Astrocyte (in vitro differentiated cells and primary cell): ENCODE results near the gene CDK5RAP1. TPM values are rescaled to one million over a fixed set of nuclear protein-coding genes. Genes with fewer than 3 reads are reported as not detected.

Source experiments
- DNase-seq: peaks from one replicate; pipeline ENCODE4 v3.0.0-alpha.2; 2010; ENCODE audit warnings: low read depth
- FAIRE-seq: peaks from 2 replicates; lab custom pipeline; 2011; peaks lifted over from hg19 to GRCh38; lab: Jason Lieb, UNC
- H2AFZ ChIP-seq: 2 replicates; pipeline ENCODE4 v1.6.0; 2012; ENCODE audit warnings: low read depth, low read length, inconsistent platforms
- H3K27ac ChIP-seq: 2 replicates; pipeline ENCODE4 v1.5.1; 2011; ENCODE audit warnings: low read depth, low read length, inconsistent platforms
- H3K27me3 ChIP-seq: 2 replicates; pipeline ENCODE4 v1.6.0; 2011; ENCODE audit warnings: low read length, inconsistent platforms; ENCODE audit not compliant: insufficient read depth
- H3K36me3 ChIP-seq: 2 replicates; pipeline ENCODE4 v1.5.1; 2011; ENCODE audit warnings: low read length, inconsistent platforms; ENCODE audit not compliant: insufficient read depth
- H3K4me1 ChIP-seq: 2 replicates; pipeline ENCODE4 v1.5.1; 2011; ENCODE audit warnings: low read length, inconsistent platforms; ENCODE audit not compliant: insufficient read depth
- H3K4me2 ChIP-seq: 2 replicates; pipeline ENCODE4 v1.6.0; 2012; ENCODE audit warnings: low read length, inconsistent platforms
- H3K4me3 ChIP-seq: 2 replicates; pipeline ENCODE4 v1.5.1; 2011; ENCODE audit warnings: low read depth, mild to moderate bottlenecking, low read length, inconsistent platforms; ENCODE audit not compliant: insufficient read depth
- H3K79me2 ChIP-seq: 2 replicates; pipeline ENCODE4 v1.6.0; 2012; ENCODE audit warnings: mild to moderate bottlenecking, low read length, inconsistent platforms; ENCODE audit not compliant: insufficient read depth
- H3K9ac ChIP-seq: 2 replicates; pipeline ENCODE4 v1.6.0; 2012; ENCODE audit warnings: mild to moderate bottlenecking, low read length, inconsistent platforms
- H3K9me3 ChIP-seq: 2 replicates; pipeline ENCODE4 v1.5.1; 2012; ENCODE audit warnings: low read depth, mild to moderate bottlenecking, low read length, inconsistent platforms; ENCODE audit not compliant: insufficient read depth
- H4K20me1 ChIP-seq: 2 replicates; pipeline ENCODE4 v1.6.0; 2012; ENCODE audit warnings: low read length, inconsistent platforms; ENCODE audit not compliant: insufficient read depth
- H3K27ac Mint-ChIP-seq: one replicate; pipeline ENCODE4 v1.8.0; 2021; ENCODE audit warnings: mild to moderate bottlenecking, mixed read lengths; ENCODE audit not compliant: unreplicated experiment
- H3K27me3 Mint-ChIP-seq: one replicate; pipeline ENCODE4 v1.8.0; 2021; ENCODE audit warnings: low read depth, mixed read lengths; ENCODE audit not compliant: unreplicated experiment
- H3K36me3 Mint-ChIP-seq: one replicate; pipeline ENCODE4 v1.8.0; 2021; ENCODE audit warnings: low read depth, mixed read lengths; ENCODE audit not compliant: unreplicated experiment
- H3K4me1 Mint-ChIP-seq: one replicate; pipeline ENCODE4 v1.8.0; 2021; ENCODE audit warnings: low read depth, mixed read lengths; ENCODE audit not compliant: unreplicated experiment
- H3K4me3 Mint-ChIP-seq: one replicate; pipeline ENCODE4 v1.8.0; 2021; ENCODE audit warnings: mild to moderate bottlenecking, moderate library complexity, mixed read lengths; ENCODE audit not compliant: unreplicated experiment
- H3K9me3 Mint-ChIP-seq: one replicate; pipeline ENCODE4 v1.8.0; 2021; ENCODE audit warnings: mild to moderate bottlenecking, mixed read lengths; ENCODE audit not compliant: unreplicated experiment
- EZH2 ChIP-seq: IDR thresholded peaks from 2 replicates; pipeline ENCODE4 v1.6.1; 2012; ENCODE audit warnings: mild to moderate bottlenecking, low read length, inconsistent platforms; ENCODE audit not compliant: insufficient read depth
- total RNA-seq: library from RNA; stranded (reverse); gene quantifications from 2 replicates; pipeline ENCODE4 v1.2.1, GENCODE V29; 2021
- TF ChIP-seq, protein P1 (sequence below): IDR thresholded peaks from 2 replicates; pipeline ENCODE4 v1.5.1; 2011; ENCODE audit warnings: low read depth, mild to moderate bottlenecking, inconsistent platforms, low read length, moderate library complexity; ENCODE audit not compliant: insufficient read depth

Gene CDK5RAP1
- total RNA-seq, 1 donor from 2014 or later: 29.2 TPM

DNA sequence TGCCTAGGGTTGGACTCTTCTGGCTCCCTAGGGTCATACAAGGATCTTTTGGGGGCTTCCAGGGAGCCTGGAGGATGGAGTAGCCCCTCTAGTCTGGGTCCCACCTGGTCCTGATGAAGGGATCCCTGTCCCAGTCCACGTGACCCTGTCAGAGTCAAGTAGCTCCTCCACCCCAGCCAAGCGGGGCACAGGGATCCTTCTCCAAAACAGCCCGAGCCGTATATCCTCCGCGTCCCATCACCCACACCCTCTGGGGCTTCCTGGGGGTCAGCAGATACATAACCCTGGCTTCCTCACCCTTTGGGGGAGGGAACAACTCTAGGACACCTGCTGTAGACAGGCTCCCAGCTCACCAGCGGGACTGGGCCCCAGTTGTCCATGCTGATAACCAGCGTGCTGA is 90.3 kb downstream of the CDK5RAP1 start:
- no peaks in the 10 kb centered on the region for H3K79me2 ChIP-seq
- no peak for TF ChIP-seq EZH2
- TF ChIP-seq, protein P1, sequence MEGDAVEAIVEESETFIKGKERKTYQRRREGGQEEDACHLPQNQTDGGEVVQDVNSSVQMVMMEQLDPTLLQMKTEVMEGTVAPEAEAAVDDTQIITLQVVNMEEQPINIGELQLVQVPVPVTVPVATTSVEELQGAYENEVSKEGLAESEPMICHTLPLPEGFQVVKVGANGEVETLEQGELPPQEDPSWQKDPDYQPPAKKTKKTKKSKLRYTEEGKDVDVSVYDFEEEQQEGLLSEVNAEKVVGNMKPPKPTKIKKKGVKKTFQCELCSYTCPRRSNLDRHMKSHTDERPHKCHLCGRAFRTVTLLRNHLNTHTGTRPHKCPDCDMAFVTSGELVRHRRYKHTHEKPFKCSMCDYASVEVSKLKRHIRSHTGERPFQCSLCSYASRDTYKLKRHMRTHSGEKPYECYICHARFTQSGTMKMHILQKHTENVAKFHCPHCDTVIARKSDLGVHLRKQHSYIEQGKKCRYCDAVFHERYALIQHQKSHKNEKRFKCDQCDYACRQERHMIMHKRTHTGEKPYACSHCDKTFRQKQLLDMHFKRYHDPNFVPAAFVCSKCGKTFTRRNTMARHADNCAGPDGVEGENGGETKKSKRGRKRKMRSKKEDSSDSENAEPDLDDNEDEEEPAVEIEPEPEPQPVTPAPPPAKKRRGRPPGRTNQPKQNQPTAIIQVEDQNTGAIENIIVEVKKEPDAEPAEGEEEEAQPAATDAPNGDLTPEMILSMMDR: no peak
- H3K4me2 ChIP-seq: no peak overlapping the region
- H4K20me1 ChIP-seq: no peaks in the 10 kb centered on the region
- H3K27ac ChIP-seq: no peak overlapping the region
- H2AFZ ChIP-seq: no peak overlapping the region
- H3K27me3 ChIP-seq: peaks cover 2% of the 10 kb centered on the region
- DNase-seq (no peak), FAIRE-seq (no peak)
- H3K27ac Mint-ChIP-seq: no peak overlapping the region
- peaks cover 16% of the 10 kb centered on the region for H3K27me3 Mint-ChIP-seq
- no peaks in the 10 kb centered on the region for H3K36me3 ChIP-seq
- no peak overlapping the region for H3K4me3 Mint-ChIP-seq
- no peak overlapping the region for H3K4me3 ChIP-seq
- H3K9ac ChIP-seq: no peak overlapping the region
- no peaks in the 10 kb centered on the region for H3K9me3 ChIP-seq
- H3K36me3 Mint-ChIP-seq: no peaks in the 10 kb centered on the region
- H3K9me3 Mint-ChIP-seq: peaks cover 2% of the 10 kb centered on the region
- no peaks in the 10 kb centered on the region for H3K4me1 ChIP-seq
- H3K4me1 Mint-ChIP-seq: no peaks in the 10 kb centered on the region

DNA sequence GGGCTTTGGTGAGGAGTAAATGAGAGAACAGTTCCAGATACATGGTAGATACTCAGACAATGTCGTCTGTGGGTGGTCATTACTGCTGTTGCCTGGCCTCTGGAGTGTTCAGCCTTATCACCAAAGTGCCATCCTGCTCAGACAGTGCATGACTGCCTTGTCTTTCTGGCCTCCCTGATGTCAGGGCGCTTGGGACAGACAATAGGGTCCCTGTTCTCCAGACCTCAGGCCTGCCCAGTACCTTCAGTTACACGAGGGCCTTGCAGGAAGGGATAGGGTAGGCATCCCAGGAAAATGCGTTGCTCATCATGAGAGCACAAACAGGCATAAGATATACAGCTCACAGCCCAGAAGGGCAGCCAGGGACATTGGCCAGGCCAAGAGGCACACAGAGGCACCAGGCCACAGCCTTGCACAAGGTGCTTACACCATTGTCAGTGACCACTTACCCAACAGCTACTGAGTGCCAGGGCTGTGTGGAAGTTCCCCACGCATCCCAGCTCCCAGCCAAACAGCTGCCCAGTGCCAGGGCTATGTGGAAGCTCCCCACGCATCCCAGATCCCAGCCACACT is 90.9 kb downstream of the CDK5RAP1 start:
- no peak for FAIRE-seq
- Histone ChIP-seq H3K79me2 (no peaks in the 10 kb centered on the region), H4K20me1 (no peaks in the 10 kb centered on the region), H3K27me3 (peaks cover 2% of the 10 kb centered on the region), H2AFZ (no peak overlapping the region), H3K9ac (no peak overlapping the region), H3K4me2 (no peak overlapping the region), H3K4me1 (no peaks in the 10 kb centered on the region), H3K9me3 (no peaks in the 10 kb centered on the region), H3K36me3 (no peaks in the 10 kb centered on the region), H3K4me3 (no peak overlapping the region), H3K27ac (no peak overlapping the region)
- H3K9me3 Mint-ChIP-seq: peaks cover 2% of the 10 kb centered on the region
- no peak overlapping the region for H3K27ac Mint-ChIP-seq
- H3K27me3 Mint-ChIP-seq: peaks cover 18% of the 10 kb centered on the region
- H3K4me1 Mint-ChIP-seq: no peaks in the 10 kb centered on the region
- H3K4me3 Mint-ChIP-seq: no peak overlapping the region
- DNase-seq: no peak
- TF ChIP-seq EZH2: no peak
- TF ChIP-seq, protein P1: no peak
- H3K36me3 Mint-ChIP-seq: no peaks in the 10 kb centered on the region

DNA sequence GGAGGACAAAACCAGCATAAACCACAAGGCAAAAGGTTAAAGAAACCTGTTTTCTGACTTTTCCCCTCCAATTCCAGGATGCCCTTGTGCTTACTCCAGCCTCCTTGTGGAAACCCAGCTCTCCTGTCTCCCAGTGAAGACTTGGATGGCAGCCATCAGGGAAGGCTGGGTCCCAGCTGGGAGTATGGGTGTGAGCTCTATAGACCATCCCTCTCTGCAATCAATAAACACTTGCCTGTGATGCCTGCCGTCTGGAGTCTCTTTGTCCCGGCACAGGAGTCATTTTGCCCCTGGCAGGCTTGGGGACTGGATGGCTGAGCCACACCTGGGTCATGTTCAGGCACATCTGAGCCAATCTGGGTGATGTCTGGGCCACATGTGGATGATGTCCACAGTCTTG is 91.7 kb downstream of the CDK5RAP1 start:
- no peaks in the 10 kb centered on the region for H3K36me3 Mint-ChIP-seq
- peaks cover 22% of the 10 kb centered on the region for H3K27me3 Mint-ChIP-seq
- H3K4me3 Mint-ChIP-seq: no peak overlapping the region
- H3K4me1 Mint-ChIP-seq: no peaks in the 10 kb centered on the region
- TF ChIP-seq EZH2: no peak
- TF ChIP-seq, protein P1: no peak
- H3K4me3 ChIP-seq: no peak overlapping the region
- peaks cover 2% of the 10 kb centered on the region for H3K9me3 Mint-ChIP-seq
- peaks cover 2% of the 10 kb centered on the region for H3K27me3 ChIP-seq
- H3K9ac ChIP-seq: no peak overlapping the region
- no peak overlapping the region for H2AFZ ChIP-seq
- no peaks in the 10 kb centered on the region for H3K79me2 ChIP-seq
- H3K36me3 ChIP-seq: no peaks in the 10 kb centered on the region
- H3K27ac ChIP-seq: no peak overlapping the region
- FAIRE-seq (no peak), DNase-seq (no peak)
- no peaks in the 10 kb centered on the region for H3K9me3 ChIP-seq
- no peaks in the 10 kb centered on the region for H3K4me1 ChIP-seq
- no peak overlapping the region for H3K27ac Mint-ChIP-seq
- no peaks in the 10 kb centered on the region for H4K20me1 ChIP-seq
- H3K4me2 ChIP-seq: no peak overlapping the region
